B cell (primary cell): ENCODE results near the gene MMP23B.
"Not testable (repeated sequence)": the region's sequence is repeated elsewhere in the genome, so short reads cannot be mapped to it uniquely, and the experiment has no call there.

Experiments used
- EZH2 ChIP-seq: IDR thresholded peaks from 2 replicates; pipeline ENCODE4 v1.6.1; 2012; ENCODE audit warnings: borderline replicate concordance, low read depth, mild to moderate bottlenecking, moderate library complexity, low read length; ENCODE audit not compliant: insufficient read depth, poor library complexity, severe bottlenecking
- TF ChIP-seq, protein P1 (sequence below): fragments of 200-600 bp; IDR thresholded peaks from one replicate; pipeline ENCODE4 v1.8.0; 2022; ENCODE audit warnings: antibody characterized with exemption, mild to moderate bottlenecking

DNA sequence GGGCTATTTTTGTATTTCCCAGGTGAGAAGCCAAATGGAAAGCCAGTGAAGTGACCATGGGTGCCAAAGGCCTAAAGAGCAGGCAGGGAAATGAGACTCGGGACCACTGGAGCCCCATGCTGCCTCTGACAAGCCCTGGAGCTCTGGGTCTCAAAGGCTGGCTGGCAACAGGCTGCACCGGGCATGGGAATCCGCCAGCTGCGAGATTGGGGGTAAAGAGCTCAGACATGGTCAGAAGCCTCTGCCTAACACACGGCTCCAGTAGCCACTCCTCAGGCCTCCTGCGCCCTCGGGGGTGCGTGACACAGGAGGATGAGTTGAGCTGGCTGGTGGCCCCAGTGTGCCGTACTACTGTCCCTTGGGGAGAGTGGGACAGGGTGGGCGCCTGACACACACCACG is 32.3 kb downstream of the MMP23B start:
- TF ChIP-seq, protein P1, sequence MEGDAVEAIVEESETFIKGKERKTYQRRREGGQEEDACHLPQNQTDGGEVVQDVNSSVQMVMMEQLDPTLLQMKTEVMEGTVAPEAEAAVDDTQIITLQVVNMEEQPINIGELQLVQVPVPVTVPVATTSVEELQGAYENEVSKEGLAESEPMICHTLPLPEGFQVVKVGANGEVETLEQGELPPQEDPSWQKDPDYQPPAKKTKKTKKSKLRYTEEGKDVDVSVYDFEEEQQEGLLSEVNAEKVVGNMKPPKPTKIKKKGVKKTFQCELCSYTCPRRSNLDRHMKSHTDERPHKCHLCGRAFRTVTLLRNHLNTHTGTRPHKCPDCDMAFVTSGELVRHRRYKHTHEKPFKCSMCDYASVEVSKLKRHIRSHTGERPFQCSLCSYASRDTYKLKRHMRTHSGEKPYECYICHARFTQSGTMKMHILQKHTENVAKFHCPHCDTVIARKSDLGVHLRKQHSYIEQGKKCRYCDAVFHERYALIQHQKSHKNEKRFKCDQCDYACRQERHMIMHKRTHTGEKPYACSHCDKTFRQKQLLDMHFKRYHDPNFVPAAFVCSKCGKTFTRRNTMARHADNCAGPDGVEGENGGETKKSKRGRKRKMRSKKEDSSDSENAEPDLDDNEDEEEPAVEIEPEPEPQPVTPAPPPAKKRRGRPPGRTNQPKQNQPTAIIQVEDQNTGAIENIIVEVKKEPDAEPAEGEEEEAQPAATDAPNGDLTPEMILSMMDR: not testable (repeated sequence)
- TF ChIP-seq EZH2: not testable (repeated sequence)
